ENCODE results near the gene DNAJC8. TPM values are rescaled to one million over a fixed set of nuclear protein-coding genes. Genes with fewer than 3 reads are reported as not detected.

DNAJC8 gene
- total and polyA plus RNA-seq, 10 of the 15 experiments (the other 5 are each of a cell fraction or from before 2014, with no cell fraction given): 91.2 to 296 (median 152) TPM

- TF ChIP-seq BCL3 (IDR thresholded peaks at IDR 0.05; ENCODE audit: borderline replicate concordance, insufficient read depth, low read depth, low read length, poor library complexity, severe bottlenecking): no peak
- TF ChIP-seq JUNB (IDR thresholded peaks at IDR 0.05): no peak
- TF ChIP-seq CEBPB (IDR thresholded peaks at IDR 0.05; ENCODE audit: borderline replicate concordance in 1 of 2, low read depth in 2 of 2, low read length in 2 of 2): peak in 1 of 2 experiments; percentile 45; a peak in 1 of 4 replicates
- TF ChIP-seq PKNOX1 (IDR thresholded peaks at IDR 0.05): peak; percentile 86
- no peak for TF ChIP-seq IRF4 (IDR thresholded peaks at IDR 0.05; ENCODE audit: low read depth, low read length)
- no peak for TF ChIP-seq NFYA (IDR thresholded peaks at IDR 0.05; ENCODE audit: borderline replicate concordance, low read depth, low read length)
- no peak for TF ChIP-seq PAX8 (IDR thresholded peaks at IDR 0.05)
- TF ChIP-seq PRDM15 (CRISPR knock-in tag; IDR thresholded peaks at IDR 0.05): no peak
- peak; percentile 54; the same call in 1 of the 2 replicates for TF ChIP-seq CREB1 (IDR thresholded peaks at IDR 0.05; ENCODE audit: low read depth)
- 0 out of 2 replicates have a peak, but pooled peaks have one; percentile 30 for TF ChIP-seq TCF12 (IDR thresholded peaks at IDR 0.05; ENCODE audit: low read depth, low read length)
- peak; percentile 72 for TF ChIP-seq NKRF (conservative IDR thresholded peaks at IDR 0.05)
- no peak for TF ChIP-seq MLLT1 (IDR thresholded peaks at IDR 0.05)
- TF ChIP-seq SUPT20H (IDR thresholded peaks at IDR 0.05; ENCODE audit: borderline replicate concordance, control insufficient read depth, low read depth, low read length): no peak
- TF ChIP-seq ATF2 (IDR thresholded peaks at IDR 0.05; ENCODE audit: low read length): no peak
- TF ChIP-seq SMARCA5 (IDR thresholded peaks at IDR 0.05): no peak
- TF ChIP-seq GATAD2B (conservative IDR thresholded peaks at IDR 0.05; ENCODE audit: low read depth): peak; percentile 71
- 0 out of 2 replicates have a peak, but pooled peaks have one; percentile 60 for TF ChIP-seq RFX5 (IDR thresholded peaks at IDR 0.05; ENCODE audit: low read depth, low read length)
- no peak; a peak in 1 of 3 replicates for TF ChIP-seq EGR1 (IDR thresholded peaks at IDR 0.05; ENCODE audit: borderline replicate concordance in 1 of 2, low read depth in 2 of 2, low read length in 2 of 2)
Observed at GRCh38 chr1:28259252-28259933, 26.6 kb upstream of the DNAJC8 start, which contains the start of gene SESN2 (continued).

All from GM12878 (cell line).